GM06990 (cell line): ENCODE results near the gene EIF4E1B.

Source experiments
- DNase-seq: peaks from one replicate; pipeline ENCODE4 v3.0.0-alpha.2; 2011; ENCODE audit not compliant: insufficient read length; ENCODE audit errors: extremely low read depth
- H3K27me3 ChIP-seq: replicated peaks from 2 replicates; pipeline ENCODE4 v1.6.0; 2011; ENCODE audit warnings: low read length; ENCODE audit not compliant: control insufficient read depth, insufficient read depth
- H3K36me3 ChIP-seq: 2 replicates; pipeline ENCODE4 v1.5.1; 2011; ENCODE audit warnings: low read length; ENCODE audit not compliant: control insufficient read depth, insufficient read depth
- H3K4me3 ChIP-seq: replicated peaks from 2 replicates; pipeline ENCODE4 v1.5.1; 2011; ENCODE audit warnings: low read depth, mild to moderate bottlenecking, control low read depth, low read length
- TF ChIP-seq, protein P1 (sequence below): IDR thresholded peaks from 2 replicates; pipeline ENCODE4 v1.5.1; 2011; ENCODE audit warnings: low read length, control low read depth, mild to moderate bottlenecking, inconsistent platforms; ENCODE audit not compliant: insufficient read depth, poor library complexity, severe bottlenecking

EIF4E1B gene

DNA sequence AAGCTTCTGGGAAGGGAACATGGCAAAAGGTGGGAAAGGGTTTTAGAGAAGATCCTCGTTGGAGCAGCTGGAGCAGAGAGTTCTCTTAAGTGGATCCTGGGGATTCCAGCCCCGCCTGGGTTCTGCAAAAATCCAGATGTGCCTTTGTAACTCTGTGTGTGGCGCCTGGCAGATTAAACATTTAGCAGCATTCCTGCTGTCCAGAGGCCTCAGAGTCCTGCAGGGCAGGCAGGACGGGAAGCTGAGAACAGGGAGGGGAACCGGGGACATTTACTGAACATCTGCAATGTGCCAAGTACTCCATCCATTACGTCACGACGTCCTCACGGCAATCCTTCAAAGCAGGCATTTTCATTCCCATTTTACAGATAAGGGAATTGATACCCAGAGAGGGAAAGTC, 6.0 kb downstream of the EIF4E1B start:
- Histone ChIP-seq H3K27me3 (no peaks in the 10 kb centered on the region; the same call in none of the 2 replicates), H3K36me3 (no peaks in the 10 kb centered on the region), H3K4me3 (no peak overlapping the region)
- no peak for DNase-seq
- TF ChIP-seq, protein P1, sequence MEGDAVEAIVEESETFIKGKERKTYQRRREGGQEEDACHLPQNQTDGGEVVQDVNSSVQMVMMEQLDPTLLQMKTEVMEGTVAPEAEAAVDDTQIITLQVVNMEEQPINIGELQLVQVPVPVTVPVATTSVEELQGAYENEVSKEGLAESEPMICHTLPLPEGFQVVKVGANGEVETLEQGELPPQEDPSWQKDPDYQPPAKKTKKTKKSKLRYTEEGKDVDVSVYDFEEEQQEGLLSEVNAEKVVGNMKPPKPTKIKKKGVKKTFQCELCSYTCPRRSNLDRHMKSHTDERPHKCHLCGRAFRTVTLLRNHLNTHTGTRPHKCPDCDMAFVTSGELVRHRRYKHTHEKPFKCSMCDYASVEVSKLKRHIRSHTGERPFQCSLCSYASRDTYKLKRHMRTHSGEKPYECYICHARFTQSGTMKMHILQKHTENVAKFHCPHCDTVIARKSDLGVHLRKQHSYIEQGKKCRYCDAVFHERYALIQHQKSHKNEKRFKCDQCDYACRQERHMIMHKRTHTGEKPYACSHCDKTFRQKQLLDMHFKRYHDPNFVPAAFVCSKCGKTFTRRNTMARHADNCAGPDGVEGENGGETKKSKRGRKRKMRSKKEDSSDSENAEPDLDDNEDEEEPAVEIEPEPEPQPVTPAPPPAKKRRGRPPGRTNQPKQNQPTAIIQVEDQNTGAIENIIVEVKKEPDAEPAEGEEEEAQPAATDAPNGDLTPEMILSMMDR = no peak

DNA sequence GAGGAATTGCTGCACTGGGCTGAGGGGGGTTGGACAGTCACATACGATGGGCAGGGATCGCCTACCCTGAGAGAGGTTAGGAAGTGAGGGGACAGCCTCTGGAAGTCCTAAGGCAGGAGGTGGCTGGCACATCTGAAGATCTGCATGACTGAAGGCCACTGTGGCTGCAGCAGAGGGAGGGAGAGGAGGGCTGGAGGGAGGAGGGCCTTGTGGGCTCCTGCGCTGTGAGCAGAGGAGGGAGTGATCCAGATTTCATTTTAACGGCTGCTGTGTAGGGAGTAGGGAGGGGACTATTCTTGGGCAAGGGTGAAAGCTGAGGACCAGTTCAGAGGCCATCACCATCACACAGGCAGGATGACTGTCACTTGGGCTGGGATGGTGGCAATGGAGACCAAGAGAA, 7.1 kb downstream of the EIF4E1B start:
- Histone ChIP-seq H3K27me3 (no peaks in the 10 kb centered on the region; the same call in none of the 2 replicates), H3K36me3 (no peaks in the 10 kb centered on the region), H3K4me3 (no peak overlapping the region)
- DNase-seq = no peak
- TF ChIP-seq, protein P1 = no peak

DNA sequence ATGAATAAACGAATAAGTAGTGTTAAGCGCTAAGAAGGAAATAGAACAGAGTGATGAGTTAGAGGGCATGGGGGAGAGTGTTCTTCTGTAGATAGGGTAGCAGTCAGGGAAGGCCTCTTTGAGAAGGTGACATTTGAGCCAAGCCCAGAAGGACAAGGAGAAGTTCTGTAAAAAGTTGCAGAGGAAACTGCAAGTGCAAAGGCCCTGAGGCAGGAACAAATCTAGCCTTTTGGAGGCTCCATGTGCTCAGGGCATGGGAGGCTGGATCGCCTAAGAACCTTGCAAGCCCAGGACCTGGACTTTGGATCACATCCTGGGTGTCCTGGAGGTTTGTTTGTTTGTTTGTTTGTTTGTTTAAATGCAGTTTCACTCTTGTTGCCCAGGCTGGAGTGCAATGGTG, 8.0 kb downstream of the EIF4E1B start:
- no peak for DNase-seq
- Histone ChIP-seq H3K36me3 (no peaks in the 10 kb centered on the region), H3K27me3 (no peaks in the 10 kb centered on the region; the same call in none of the 2 replicates), H3K4me3 (no peak overlapping the region)
- TF ChIP-seq, protein P1 = no peak

DNA sequence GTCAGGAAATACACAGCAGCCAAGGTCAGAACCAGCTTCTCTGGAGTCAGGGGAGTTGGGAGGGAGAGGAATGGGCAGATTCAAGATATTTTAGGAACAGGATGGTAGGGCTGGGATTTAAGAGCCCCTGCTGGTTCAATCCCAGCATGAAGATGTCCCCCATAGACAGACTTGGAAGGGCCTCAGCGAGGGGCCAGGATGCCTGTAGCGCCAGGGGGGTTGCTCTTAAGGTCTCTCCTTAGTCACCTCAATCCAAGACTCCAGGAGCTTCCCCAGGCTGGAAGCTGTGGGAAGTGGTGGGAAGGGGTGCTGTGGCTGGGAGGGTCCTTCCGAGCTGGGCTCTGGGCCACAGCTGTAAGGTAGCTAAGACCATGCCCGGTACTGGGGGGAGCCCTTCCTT, 8.7 kb downstream of the EIF4E1B start:
- Histone ChIP-seq H3K36me3 (no peaks in the 10 kb centered on the region), H3K4me3 (no peak overlapping the region), H3K27me3 (no peaks in the 10 kb centered on the region; the same call in none of the 2 replicates)
- no peak for DNase-seq
- TF ChIP-seq, protein P1 = no peak

DNA sequence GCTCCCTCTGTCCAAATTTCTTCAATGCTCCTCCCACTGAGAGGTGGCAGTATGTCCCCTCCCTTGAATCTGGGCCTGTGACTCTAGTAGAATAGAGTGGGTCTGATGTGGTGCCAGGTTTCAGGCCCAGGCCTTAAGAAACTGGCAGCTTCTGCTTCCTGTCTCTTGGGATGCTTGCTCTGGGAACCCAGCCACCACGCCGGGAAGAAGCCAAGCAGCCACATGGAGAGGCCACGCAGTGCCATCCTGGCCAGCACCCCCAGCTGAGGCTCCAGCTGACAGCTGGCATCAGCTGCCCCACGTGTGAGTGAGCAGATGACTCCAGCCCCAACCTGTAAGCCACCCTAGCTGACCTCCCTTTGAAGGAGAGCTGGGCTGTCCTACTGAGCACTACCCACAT, 9.5 kb downstream of the EIF4E1B start:
- Histone ChIP-seq H3K4me3 (no peak overlapping the region), H3K36me3 (no peaks in the 10 kb centered on the region), H3K27me3 (no peaks in the 10 kb centered on the region; the same call in none of the 2 replicates)
- no peak for DNase-seq
- TF ChIP-seq, protein P1 = no peak

DNA sequence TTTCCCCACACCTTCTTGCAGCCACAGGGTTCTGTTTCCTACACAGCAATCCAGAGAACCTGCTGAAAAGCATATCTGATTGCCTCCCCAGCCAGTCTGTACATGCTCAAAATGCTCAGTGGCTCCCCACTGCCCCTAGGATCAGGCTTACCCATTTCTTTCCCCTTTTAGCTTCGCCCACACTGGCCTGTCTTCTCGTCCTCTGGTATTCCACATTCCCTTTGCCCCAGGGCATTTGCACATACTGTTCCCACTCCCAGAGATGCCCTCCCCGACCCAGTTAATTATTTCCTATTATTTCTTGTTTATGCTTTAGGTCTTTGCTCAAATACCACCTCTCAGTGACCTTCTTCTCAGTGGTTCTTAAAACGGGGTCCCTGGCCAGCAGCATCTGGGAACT, 10.1 kb downstream of the EIF4E1B start:
- no peak for DNase-seq
- no peaks in the 10 kb centered on the region; the same call in none of the 2 replicates for H3K27me3 ChIP-seq
- TF ChIP-seq, protein P1 = no peak
- no peaks in the 10 kb centered on the region for H3K36me3 ChIP-seq
- H3K4me3 ChIP-seq = no peak overlapping the region
